Heart right ventricle (tissue), 16 donors: ENCODE measurements around the gene NCMAP. TPM values are rescaled to one million over a fixed set of nuclear protein-coding genes. Genes with fewer than 3 reads are reported as not detected.

ENCODE experiments used
- ATAC-seq, 8 donors: fragments of 200-7000 bp; cut with Tn5 transposase; one replicate each; pipeline ENCODE4 v1.9.1; 2020; ENCODE audit warnings: mild to moderate bottlenecking in 8 of 8, moderate library complexity in 8 of 8, moderate number of reproducible peaks in 1 of 8
- DNase-seq, 2 donors: peaks; one replicate each; pipeline ENCODE4 v3.0.0-alpha.2; 2020
- H3K27ac ChIP-seq, 10 donors: fragments of 200-600 bp; sonication (generic) in 2 of 10; one replicate each; pipeline versions ENCODE4 v1.5.0 to v1.8.0; 2020 to 2022; ENCODE audit warnings: mild to moderate bottlenecking in 3 of 10
- H3K27me3 ChIP-seq, 7 donors: fragments of 200-600 bp; one replicate each; pipeline ENCODE4 v1.8.0; 2021 to 2022; ENCODE audit warnings: mild to moderate bottlenecking in 2 of 7
- H3K36me3 ChIP-seq, 9 donors: fragments of 200-600 bp; sonication (generic) in 1 of 9; one replicate each; pipeline versions ENCODE4 v1.5.0 to v1.8.0; 2020 to 2022; ENCODE audit warnings: mild to moderate bottlenecking in 2 of 9
- H3K4me1 ChIP-seq, 9 donors: fragments of 200-600 bp; sonication (generic) in 1 of 9; one replicate each; pipeline versions ENCODE4 v1.5.0 to v1.8.0; 2020 to 2022; ENCODE audit warnings: mild to moderate bottlenecking in 4 of 9
- H3K4me3 ChIP-seq, 10 donors: fragments of 200-600 bp; sonication (generic) in 2 of 10; one replicate each; pipeline versions ENCODE4 v1.5.0 to v1.8.0; 2020 to 2022; ENCODE audit warnings: mild to moderate bottlenecking in 7 of 10, moderate library complexity in 2 of 10
- H3K9me3 ChIP-seq, 11 donors: fragments of 200-600 bp in 10 of 11; sonication (generic) in 2 of 11; one replicate each; pipeline versions ENCODE4 v1.5.0 to v1.8.0; 2013 to 2022; ENCODE audit warnings: mild to moderate bottlenecking in 2 of 11, control low read depth in 1 of 11, moderate library complexity in 1 of 11
- CTCF ChIP-seq, 9 donors: fragments of 200-600 bp; sonication (generic) in 2 of 9; IDR thresholded peaks; one replicate each; pipeline versions ENCODE4 v1.5.0 to v1.8.0; 2021 to 2022; ENCODE audit warnings: antibody characterized with exemption in 9 of 9, mild to moderate bottlenecking in 5 of 9, moderate library complexity in 1 of 9
- WGBS, 2 donors: extraction: QIAGEN DNeasy Blood & Tissue Kit; methylation state at CpG; one replicate each; pipeline ENCODE4 v1.1.7; 2013; ENCODE audit warnings: inconsistent platforms in 1 of 2; 5-methylcytosine and 5-hydroxymethylcytosine counted together
- intact Hi-C, 10 donors: fragments of 100-400 bp; cut with DNase I; formaldehyde crosslinking; loops; one replicate each; pipeline versions ENCODE4 v1.11.1 to v1.14.2; 2022
- polyA plus RNA-seq, 2 donors: library from polyadenylated mRNA; stranded (reverse); fragments of 200-250 nt; gene quantifications; one replicate each; pipeline ENCODE4 v1.2.3, GENCODE V29; 2013
- total RNA-seq, 10 donors: library from RNA; stranded (reverse); fragmentation: NEBNext Ultra II Directional in 3 of 10; extraction: Animal tissue kit (Norgen Biotek cat#: 25700) in 3 of 10; gene quantifications; one replicate each; pipeline versions ENCODE4 v1.2.1 to v1.2.4, GENCODE V29; 2021 to 2023
- donor health status: Arrhythmogenic right ventricular cardiomyopathy.
- donor health status: ischemic (EF 13 %, LVEDD 7.1; RV severe dilation, severe dysfunction).
- donor health status: healthy with polysubstance abuse.
- donor health status: DM: no; HTN: yes; CAD: no.
- donor health status: DM: no; HTN: no; CAD: no.
- donor health status: ischemic (EF 25% LVEDD 6.9; RV normal size, moderate dysfunction).
- donor health status: ischemic (EF 25% LVEDD 5.7; RV mildly dilated, moderate dysfunction).
- donor health status: healthy.
- donor health status: DM: yes; HTN: yes; CAD: no.
- donor health status: Ischemic cardiomyopathy.
- donor health status: ischemic (EF 35%, LVEDD 5.7; RV mildly dilated, moderate dysfunction).
- donor health status: nonischemic (EF 11% LVEDD 7.7; RV severe dilation, severe dysfunction).
- donor health status: DM: yes; HTN: yes; CAD: no.
- donor health status: PGD.
- donor health status: ischemic (EF 29% LVEDD 5.4; RV normal size, mild dysfunction).
- donor health status: nonischemic (EF 23%, LVEDD 6.1; RV moderate dilation, normal function).

Gene NCMAP
- total and polyA plus RNA-seq, 12 donors, result 0.01 to 0.36 (median 0.10) TPM; not detected in 2

DNA sequence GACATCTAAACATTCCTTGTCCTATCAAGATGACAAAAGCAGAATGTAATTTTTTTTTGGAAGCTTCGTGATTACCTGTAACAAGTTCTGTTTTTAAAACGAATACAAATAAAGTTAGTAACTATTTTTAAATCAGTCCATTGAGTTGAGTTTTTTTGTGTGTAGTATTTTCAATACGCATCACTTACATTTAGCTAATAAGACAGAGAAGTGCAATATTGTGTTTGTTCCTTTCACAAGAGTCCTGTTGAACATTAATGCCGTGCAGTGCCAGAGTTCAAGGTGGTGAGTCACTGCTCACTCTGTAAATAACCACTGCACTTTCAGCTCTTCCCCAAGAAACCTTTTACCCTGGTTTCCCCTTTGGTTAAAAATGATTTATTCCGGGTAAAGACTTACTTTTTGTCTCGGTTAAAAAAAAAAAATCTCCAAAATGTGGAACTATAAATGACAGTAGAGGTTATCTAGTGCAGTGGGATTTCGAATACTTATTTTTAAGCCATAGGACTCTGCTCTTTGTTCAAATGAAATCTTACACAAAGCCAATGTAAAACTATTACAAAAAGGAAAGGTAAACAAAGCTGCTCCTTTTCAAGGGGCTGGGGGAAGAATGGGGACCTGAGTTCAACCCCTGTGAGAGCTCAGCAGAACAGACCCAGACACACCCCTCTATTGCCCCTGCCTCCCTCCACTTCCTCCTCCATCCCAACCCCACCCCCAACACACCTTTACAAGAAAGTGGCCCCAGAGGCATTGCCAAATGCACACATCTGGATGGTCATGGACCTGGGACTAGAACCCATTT, 14.8 kb upstream of the NCMAP start:
- H3K9me3 ChIP-seq, result no peaks in the 10 kb centered on the region
- 63 to 75% methylated on average over 7 of the region's 7 CpGs for WGBS, 2 donors
- TF ChIP-seq CTCF (IDR thresholded peaks at IDR 0.05), result no peak
- H3K27me3 ChIP-seq, result no peaks in the 10 kb centered on the region
- ATAC-seq, result no peak
- intact Hi-C loops, result loop anchor here in 8 of 10 donors (2.0 to 10.0 kb wide), 3 partner anchors 94 to 96 kb away; no protein-coding TSS in a partner anchor
- no peak for DNase-seq
- no peak overlapping the region for H3K4me3 ChIP-seq
- peaks cover 0 to 7% (median 0%) of the 10 kb centered on the region in 9 donors for H3K4me1 ChIP-seq
- no peak overlapping the region for H3K27ac ChIP-seq
- H3K36me3 ChIP-seq, result peaks cover 0 to 16% (median 0%) of the 10 kb centered on the region in 9 donors

GRCh38 chr1:24541711-24542346, 14.1 kb upstream of the NCMAP start:
- Histone ChIP-seq H3K4me1 (peaks cover 0 to 6% (median 0%) of the 10 kb centered on the region in 9 donors), H3K27ac (no peak overlapping the region), H3K9me3 (no peaks in the 10 kb centered on the region), H3K4me3 (no peak overlapping the region), H3K27me3 (no peaks in the 10 kb centered on the region), H3K36me3 (peaks cover 0 to 9% (median 0%) of the 10 kb centered on the region in 9 donors)
- intact Hi-C loops, result loop anchor here in 9 of 10 donors (2.0 to 10.0 kb wide), 3 partner anchors 93 to 95 kb away; no protein-coding TSS in a partner anchor
- WGBS, 2 donors, result 59 to 63% methylated on average over 8 of the region's 8 CpGs
- peak in 1 of 2 donors; percentile 34 for DNase-seq
- TF ChIP-seq CTCF (IDR thresholded peaks at IDR 0.05), result peak; percentile 41 to 69 (median 64)
- ATAC-seq, result no peak

- ATAC-seq, result no peak
Observed at GRCh38 chr1:24544239-24544638, 11.6 kb upstream of the NCMAP start.

More at GRCh38 chr1:24544239-24544638, 11.6 kb upstream of the NCMAP start:
- peaks cover 0 to 6% (median 0%) of the 10 kb centered on the region in 9 donors for H3K4me1 ChIP-seq
- intact Hi-C loops, result loop anchor here in 7 of 10 donors (5.0 to 10.0 kb wide), 2 partner anchors 91 to 93 kb away; no protein-coding TSS in a partner anchor
- H3K27ac ChIP-seq, result no peak overlapping the region
- no peak for TF ChIP-seq CTCF (IDR thresholded peaks at IDR 0.05)
- H3K4me3 ChIP-seq, result no peak overlapping the region
- no peaks in the 10 kb centered on the region for H3K9me3 ChIP-seq
- peaks cover 0 to 6% (median 1%) of the 10 kb centered on the region in 7 donors for H3K27me3 ChIP-seq
- no peak for DNase-seq
- H3K36me3 ChIP-seq, result no peaks in the 10 kb centered on the region
